Mammary microvascular endothelial cell (primary cell): ENCODE measurements around the gene ZSCAN1. TPM values are rescaled to one million over a fixed set of nuclear protein-coding genes. Genes with fewer than 3 reads are reported as not detected.

Source experiments
- total RNA-seq: library from RNA; depleted of rRNA; stranded (reverse); fragments of >200 nt; gene quantifications from 2 replicates; pipeline ENCODE4 v1.2.3, GENCODE V29; 2015

Gene ZSCAN1, protein sequence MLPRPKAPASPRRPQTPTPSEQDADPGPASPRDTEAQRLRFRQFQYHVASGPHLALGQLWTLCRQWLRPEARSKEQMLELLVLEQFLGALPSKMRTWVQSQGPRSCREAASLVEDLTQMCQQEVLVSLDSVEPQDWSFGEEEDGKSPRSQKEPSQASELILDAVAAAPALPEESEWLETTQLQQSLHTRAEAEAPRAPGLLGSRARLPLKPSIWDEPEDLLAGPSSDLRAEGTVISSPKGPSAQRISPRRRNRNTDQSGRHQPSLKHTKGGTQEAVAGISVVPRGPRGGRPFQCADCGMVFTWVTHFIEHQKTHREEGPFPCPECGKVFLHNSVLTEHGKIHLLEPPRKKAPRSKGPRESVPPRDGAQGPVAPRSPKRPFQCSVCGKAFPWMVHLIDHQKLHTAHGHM
- total RNA-seq, result not detected in 2 replicates

GRCh38 chr19:58033741-58034476 lies at the start of gene ZSCAN1:
Gene ZSCAN1 (plus strand): TSS chr19:58034025. CDS start chr19:58037837, 3,812 bp downstream.

GRCh38 chr19:58002384-58003173 lies 31.2 kb upstream of the ZSCAN1 start, which contains the start of gene ZNF606:
Gene ZNF606 (minus strand): TSS chr19:58002820. CDS start chr19:58001319, 1,501 bp downstream.

GRCh38 chr19:58059003-58059670 lies 25.3 kb downstream of the ZSCAN1 start, which contains the start of gene ZNF135:
Gene ZNF135 (plus strand): TSS chr19:58059282. CDS start chr19:58060003, 721 bp downstream.

GRCh38 chr19:58097781-58098681 lies 64.2 kb downstream of the ZSCAN1 start, which contains the start of gene ZSCAN18:
Gene ZSCAN18 (minus strand): TSS chr19:58098231. CDS start chr19:58090267, 7,964 bp downstream.

Other genes starting within 250 kb of the ZSCAN1 start
- 4.7 and 7.6 TPM in 2 replicates for gene ZNF552, start 219.1 kb upstream of the ZSCAN1 start, total RNA-seq
- 10.1 TPM in 2 replicates for gene ZNF587B, start 203.7 kb upstream of the ZSCAN1 start, total RNA-seq
- gene ZNF587, start 184.2 kb upstream of the ZSCAN1 start, total RNA-seq, result 10.1 and 13.0 TPM in 2 replicates
- 4.9 and 6.5 TPM in 2 replicates for gene ZNF814, start 145.0 kb upstream of the ZSCAN1 start, total RNA-seq
- 3.1 and 5.5 TPM in 2 replicates for gene ZNF417, start 117.4 kb upstream of the ZSCAN1 start, total RNA-seq
- gene ZNF418, start 98.6 kb upstream of the ZSCAN1 start, total RNA-seq, result 0.40 and 2.2 TPM in 2 replicates
- 1.7 and 3.0 TPM in 2 replicates for gene ZNF256, start 86.3 kb upstream of the ZSCAN1 start, total RNA-seq
- 0.13 TPM in 1 of 2 replicates, not detected in the other for gene C19orf18, start 59.5 kb upstream of the ZSCAN1 start, total RNA-seq
- gene ZNF606, start 31.2 kb upstream of the ZSCAN1 start, total RNA-seq, result 5.5 and 11.5 TPM in 2 replicates
- gene ZNF135, start 25.3 kb downstream of the ZSCAN1 start, total RNA-seq, result 0.93 and 0.94 TPM in 2 replicates
- gene ZSCAN18, start 64.2 kb downstream of the ZSCAN1 start, total RNA-seq, result 19.2 and 20.1 TPM in 2 replicates
- gene ZNF329, start 116.8 kb downstream of the ZSCAN1 start, total RNA-seq, result 5.6 and 5.7 TPM in 2 replicates
- gene ZNF274, start 149.0 kb downstream of the ZSCAN1 start, total RNA-seq, result 16.3 and 16.8 TPM in 2 replicates
- gene ZNF544, start 194.9 kb downstream of the ZSCAN1 start, total RNA-seq, result 36.4 and 53.5 TPM in 2 replicates
- gene ZNF8, start 244.9 kb downstream of the ZSCAN1 start, total RNA-seq, result 3.1 and 3.5 TPM in 2 replicates